ENCODE results near the gene FAM163B. TPM values are rescaled to one million over a fixed set of nuclear protein-coding genes. Genes with fewer than 3 reads are reported as not detected.

FAM163B gene
- polyA plus RNA-seq, 1 donor, result 0.09 TPM

DNA sequence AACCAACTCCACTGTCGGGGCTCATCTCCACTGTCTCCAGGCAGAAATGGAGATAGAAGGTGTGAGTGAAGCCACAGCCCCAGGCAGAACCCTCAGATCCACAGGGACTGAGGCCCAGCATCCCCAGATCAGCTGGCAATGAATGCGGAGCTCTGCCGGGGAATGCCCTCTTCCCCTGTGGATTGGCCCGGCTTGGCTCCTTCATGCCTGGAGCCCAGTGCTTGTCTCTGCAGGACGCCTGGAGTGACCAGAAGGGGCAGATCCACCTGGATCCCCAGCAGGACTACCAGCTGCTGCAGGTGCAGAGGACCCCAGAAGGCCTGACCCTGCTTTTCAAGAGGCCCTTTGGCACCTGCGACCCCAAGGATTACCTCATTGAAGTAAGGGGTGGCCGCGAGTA, 30.4 kb upstream of the FAM163B start:
- Histone ChIP-seq H3K36me3 (ENCODE audit: control insufficient read depth, insufficient read depth, low read length) (no peaks in the 10 kb centered on the region), H3K4me3 (ENCODE audit: low read length) (no peak overlapping the region), H3K9me3 (ENCODE audit: control insufficient read depth, low read depth, low read length) (no peaks in the 10 kb centered on the region), H3K27me3 (ENCODE audit: control insufficient read depth, insufficient read depth, low read length) (peaks cover 3% of the 10 kb centered on the region), H3K4me1 (ENCODE audit: control insufficient read depth, insufficient read depth, low read length) (no peaks in the 10 kb centered on the region), H3K27ac (ENCODE audit: low read length) (no peak overlapping the region)
- WGBS (ENCODE audit: insufficient coverage, low lambda C conversion rate), result no CpG with 5 or more reads among the region's 8 CpGs
- no peak for DNase-seq

DNA sequence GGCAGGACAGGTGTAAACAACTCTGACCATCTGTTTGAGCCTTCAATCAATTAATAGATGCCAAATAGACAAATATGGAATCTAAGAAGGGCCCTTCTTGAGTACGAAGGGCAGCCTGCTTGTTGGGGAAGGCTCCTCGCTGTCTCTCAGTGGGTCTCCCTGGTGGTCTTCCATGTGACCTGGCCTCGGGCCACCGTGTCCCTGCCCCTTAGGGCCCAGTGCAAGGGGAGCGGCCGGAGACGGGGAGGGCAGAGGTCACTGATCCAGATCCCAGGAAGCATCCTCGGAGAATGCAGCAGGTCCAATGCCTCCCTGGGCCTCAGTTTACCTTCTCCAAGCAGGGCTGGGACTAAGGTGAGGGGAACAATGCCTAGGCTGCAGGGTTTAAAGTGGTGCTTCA, 29.5 kb upstream of the FAM163B start:
- no peaks in the 10 kb centered on the region for H3K36me3 ChIP-seq (ENCODE audit: control insufficient read depth, insufficient read depth, low read length)
- no peak overlapping the region for H3K4me3 ChIP-seq (ENCODE audit: low read length)
- H3K4me1 ChIP-seq (ENCODE audit: control insufficient read depth, insufficient read depth, low read length), result no peaks in the 10 kb centered on the region
- H3K27me3 ChIP-seq (ENCODE audit: control insufficient read depth, insufficient read depth, low read length), result peaks cover 9% of the 10 kb centered on the region
- WGBS (ENCODE audit: insufficient coverage, low lambda C conversion rate), result no CpG with 5 or more reads among the region's 8 CpGs
- no peak overlapping the region for H3K27ac ChIP-seq (ENCODE audit: low read length)
- H3K9me3 ChIP-seq (ENCODE audit: control insufficient read depth, low read depth, low read length), result no peaks in the 10 kb centered on the region
- no peak for DNase-seq

DNA sequence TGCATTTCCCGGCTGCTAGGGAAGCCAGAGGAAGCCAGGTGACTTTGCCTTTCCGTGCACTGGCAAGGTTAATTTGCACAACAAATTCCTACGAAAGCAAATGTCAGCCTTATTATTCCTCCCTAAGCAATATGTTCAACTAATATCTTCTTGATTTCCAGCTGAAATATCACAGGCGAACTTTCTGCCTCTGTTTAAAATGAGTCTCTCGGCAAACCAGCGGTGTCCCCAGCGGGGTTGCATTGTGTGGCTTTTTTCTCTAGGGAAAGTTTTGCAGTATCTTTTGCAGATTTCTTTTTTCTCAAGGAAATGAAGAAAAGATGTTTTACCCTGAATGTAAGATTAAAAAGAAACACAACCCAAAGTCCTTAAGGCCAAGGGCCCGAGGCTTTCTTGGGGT, 28.9 kb upstream of the FAM163B start:
- 93% methylated on average over 3 of the region's 8 CpGs for WGBS (ENCODE audit: insufficient coverage, low lambda C conversion rate)
- no peak for DNase-seq
- Histone ChIP-seq H3K27me3 (ENCODE audit: control insufficient read depth, insufficient read depth, low read length) (peaks cover 9% of the 10 kb centered on the region), H3K27ac (ENCODE audit: low read length) (no peak overlapping the region), H3K36me3 (ENCODE audit: control insufficient read depth, insufficient read depth, low read length) (no peaks in the 10 kb centered on the region), H3K4me1 (ENCODE audit: control insufficient read depth, insufficient read depth, low read length) (no peaks in the 10 kb centered on the region), H3K4me3 (ENCODE audit: low read length) (no peak overlapping the region), H3K9me3 (ENCODE audit: control insufficient read depth, low read depth, low read length) (no peaks in the 10 kb centered on the region)

DNA sequence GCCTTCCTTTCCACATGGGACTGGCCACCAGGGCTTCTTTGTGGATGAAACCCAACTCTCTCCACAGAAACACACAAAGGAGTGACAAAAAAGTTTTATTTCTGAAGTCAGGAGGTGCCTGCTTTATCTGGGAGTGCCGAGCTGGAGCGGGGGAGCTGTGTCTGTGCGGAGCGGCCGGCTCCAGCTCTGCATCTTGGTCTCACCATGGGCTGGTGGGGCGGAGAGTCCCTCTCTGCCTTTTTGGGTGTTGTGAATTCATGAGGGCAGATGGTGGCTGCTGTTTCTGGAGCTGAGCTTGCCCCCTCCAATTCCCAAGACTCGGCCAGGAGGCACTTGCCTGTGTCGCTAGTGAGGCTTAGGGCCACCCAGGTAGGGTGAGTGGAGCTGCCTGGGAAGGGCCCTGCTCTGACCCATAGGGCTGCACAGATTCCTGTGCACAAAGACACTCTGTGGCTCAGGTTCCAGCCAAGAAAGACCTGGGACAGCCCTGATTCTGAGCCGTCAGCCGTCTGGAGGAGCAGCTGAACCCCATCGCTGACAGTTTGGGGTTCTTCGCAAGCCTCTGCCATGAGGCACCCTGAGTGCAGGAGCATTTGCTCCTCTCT, 28.4 kb upstream of the FAM163B start:
- no CpG with 5 or more reads among the region's 12 CpGs for WGBS (ENCODE audit: insufficient coverage, low lambda C conversion rate)
- no peaks in the 10 kb centered on the region for H3K36me3 ChIP-seq (ENCODE audit: control insufficient read depth, insufficient read depth, low read length)
- H3K27me3 ChIP-seq (ENCODE audit: control insufficient read depth, insufficient read depth, low read length), result peaks cover 9% of the 10 kb centered on the region
- H3K4me3 ChIP-seq (ENCODE audit: low read length), result no peak overlapping the region
- no peak overlapping the region for H3K27ac ChIP-seq (ENCODE audit: low read length)
- DNase-seq, result no peak
- no peaks in the 10 kb centered on the region for H3K4me1 ChIP-seq (ENCODE audit: control insufficient read depth, insufficient read depth, low read length)
- no peaks in the 10 kb centered on the region for H3K9me3 ChIP-seq (ENCODE audit: control insufficient read depth, low read depth, low read length)

DNA sequence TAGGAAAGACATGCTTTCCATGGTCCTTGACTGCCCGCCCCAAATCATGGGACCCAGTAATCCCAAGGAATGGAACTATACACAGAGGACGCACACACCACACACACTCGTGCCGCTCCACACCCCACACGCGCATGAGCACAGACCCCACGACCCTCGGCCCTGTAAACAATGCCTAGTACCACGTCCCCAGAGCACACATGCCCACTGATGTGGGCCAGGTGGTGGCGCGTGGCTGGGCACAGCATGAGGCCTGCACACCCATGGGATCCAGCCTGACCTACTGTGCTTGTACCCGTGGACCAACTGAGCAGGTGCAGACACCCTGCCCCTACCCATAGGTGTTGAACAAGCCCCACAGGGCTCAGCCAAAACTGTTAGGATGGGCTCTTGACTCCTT, 27.7 kb upstream of the FAM163B start:
- no peak for DNase-seq
- no peak overlapping the region for H3K4me3 ChIP-seq (ENCODE audit: low read length)
- H3K4me1 ChIP-seq (ENCODE audit: control insufficient read depth, insufficient read depth, low read length), result no peaks in the 10 kb centered on the region
- WGBS (ENCODE audit: insufficient coverage, low lambda C conversion rate), result no CpG with 5 or more reads among the region's 12 CpGs
- H3K27me3 ChIP-seq (ENCODE audit: control insufficient read depth, insufficient read depth, low read length), result peaks cover 9% of the 10 kb centered on the region
- H3K9me3 ChIP-seq (ENCODE audit: control insufficient read depth, low read depth, low read length), result no peaks in the 10 kb centered on the region
- H3K36me3 ChIP-seq (ENCODE audit: control insufficient read depth, insufficient read depth, low read length), result no peaks in the 10 kb centered on the region
- H3K27ac ChIP-seq (ENCODE audit: low read length), result no peak overlapping the region

DNA sequence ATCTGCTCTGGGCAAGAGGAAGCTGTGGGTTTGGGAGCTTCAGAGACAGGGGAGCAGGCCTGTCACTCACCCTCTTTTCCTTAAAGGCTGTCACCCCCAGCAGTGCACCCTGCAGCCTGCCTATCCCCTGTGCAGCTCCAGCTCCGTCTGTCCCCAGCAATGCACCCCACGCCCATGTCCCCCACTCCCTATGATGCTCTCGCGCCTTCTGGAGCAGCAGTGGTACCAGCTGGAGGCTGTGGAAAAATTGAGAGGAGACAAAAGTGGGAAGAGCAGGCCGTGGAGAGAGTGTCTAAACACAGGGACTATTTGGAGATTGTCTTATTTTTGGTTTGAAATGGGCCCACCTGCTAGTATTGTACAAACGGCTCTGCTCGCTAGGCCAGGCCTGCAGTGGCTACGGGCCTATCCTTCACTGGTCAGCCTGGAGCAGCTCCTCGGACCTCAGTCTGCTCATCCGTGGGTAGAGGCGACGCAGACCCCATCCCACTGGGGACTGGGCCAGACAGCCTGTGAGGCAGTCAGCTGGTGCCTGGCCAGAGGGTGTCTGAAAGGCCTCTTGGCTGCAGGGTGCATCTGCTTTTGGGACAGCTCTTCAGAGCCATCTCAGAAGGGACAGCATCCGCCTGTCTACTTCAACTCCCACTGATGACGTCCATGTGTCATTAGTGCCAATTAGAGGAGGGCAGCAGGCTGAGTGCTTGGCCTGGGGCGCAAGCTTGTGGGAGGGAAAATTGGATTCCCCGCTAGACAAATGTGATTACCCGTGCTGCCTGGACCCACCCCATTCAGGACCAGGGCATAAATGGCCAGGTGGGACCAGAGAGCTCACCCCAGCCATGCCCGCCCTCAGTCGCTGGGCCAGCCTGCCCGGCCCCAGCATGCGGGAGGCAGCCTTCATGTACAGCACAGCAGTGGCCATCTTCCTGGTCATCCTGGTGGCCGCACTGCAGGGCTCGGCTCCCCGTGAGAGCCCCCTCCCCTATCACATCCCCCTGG, 26.6 kb upstream of the FAM163B start, which contains the start of gene DBH:
DBH (plus strand) TSS at position 831 of the 999 bp plus-strand sequence; CDS start at position 840, 9 bp downstream.
- no peak for DNase-seq
- H3K9me3 ChIP-seq (ENCODE audit: control insufficient read depth, low read depth, low read length), result no peaks in the 10 kb centered on the region
- WGBS (ENCODE audit: insufficient coverage, low lambda C conversion rate), result no CpG with 5 or more reads among the region's 24 CpGs
- no peaks in the 10 kb centered on the region for H3K36me3 ChIP-seq (ENCODE audit: control insufficient read depth, insufficient read depth, low read length)
- H3K27me3 ChIP-seq (ENCODE audit: control insufficient read depth, insufficient read depth, low read length), result peaks cover 9% of the 10 kb centered on the region
- no peaks in the 10 kb centered on the region for H3K4me1 ChIP-seq (ENCODE audit: control insufficient read depth, insufficient read depth, low read length)
- no peak within 1 kb of the TSS for H3K4me3 ChIP-seq (ENCODE audit: low read length)
- no peak within 1 kb of the TSS for H3K27ac ChIP-seq (ENCODE audit: low read length)

DNA sequence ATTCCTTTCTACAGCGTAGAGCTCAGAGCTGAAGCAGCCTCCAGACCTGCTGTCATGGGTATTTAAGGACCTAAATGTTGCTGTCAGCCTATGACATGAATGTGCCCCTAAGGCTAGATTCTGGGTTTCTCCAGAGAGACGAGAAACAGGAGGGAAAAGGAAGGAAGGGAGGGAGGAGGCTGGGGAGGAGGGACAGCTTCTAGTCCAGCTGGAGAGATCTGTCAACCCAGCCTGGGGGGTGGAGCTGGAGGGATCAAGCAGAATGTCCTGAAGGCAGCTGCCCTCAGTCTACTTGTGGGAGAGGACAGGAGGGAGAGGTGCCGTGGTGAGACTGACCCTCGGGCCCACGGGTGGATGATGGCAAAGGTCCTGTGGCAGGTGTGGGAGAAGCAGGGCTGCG, 25.9 kb upstream of the FAM163B start:
- peaks cover 9% of the 10 kb centered on the region for H3K27me3 ChIP-seq (ENCODE audit: control insufficient read depth, insufficient read depth, low read length)
- no peak overlapping the region for H3K4me3 ChIP-seq (ENCODE audit: low read length)
- H3K36me3 ChIP-seq (ENCODE audit: control insufficient read depth, insufficient read depth, low read length), result no peaks in the 10 kb centered on the region
- H3K9me3 ChIP-seq (ENCODE audit: control insufficient read depth, low read depth, low read length), result no peaks in the 10 kb centered on the region
- H3K27ac ChIP-seq (ENCODE audit: low read length), result no peak overlapping the region
- WGBS (ENCODE audit: insufficient coverage, low lambda C conversion rate), result no CpG with 5 or more reads among the region's 6 CpGs
- H3K4me1 ChIP-seq (ENCODE audit: control insufficient read depth, insufficient read depth, low read length), result no peaks in the 10 kb centered on the region
- DNase-seq, result no peak

DNA sequence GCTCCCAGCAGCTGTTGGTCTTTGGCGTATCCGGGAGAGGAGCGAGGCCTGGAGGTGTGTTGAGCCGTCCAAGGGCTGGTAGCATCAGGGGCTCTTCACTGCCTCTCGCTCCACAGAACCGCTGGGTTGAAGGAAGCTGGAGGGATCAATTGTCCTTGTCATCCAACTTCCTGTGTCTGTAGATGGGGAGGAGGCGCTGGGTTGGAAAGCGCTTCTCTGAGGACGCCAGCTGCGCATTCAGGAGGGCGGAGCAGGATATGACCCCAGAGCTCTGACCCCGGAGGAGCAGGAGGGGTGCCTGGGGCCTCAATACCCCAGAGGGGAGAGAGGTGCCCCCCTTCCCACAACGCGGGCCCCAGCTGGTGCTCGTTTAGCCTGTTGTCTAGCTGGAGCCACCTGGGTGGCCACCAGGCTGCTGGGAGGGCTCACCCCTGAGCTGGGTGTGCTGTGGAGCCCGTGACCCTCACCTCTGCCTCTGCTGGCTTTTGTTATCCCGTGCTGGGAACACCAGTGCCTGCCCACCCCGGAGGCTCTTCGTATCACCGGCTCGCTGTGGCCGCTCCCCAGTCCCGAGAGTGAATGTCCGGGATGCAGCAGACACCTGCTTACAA, 25.0 kb upstream of the FAM163B start:
- no peaks in the 10 kb centered on the region for H3K9me3 ChIP-seq (ENCODE audit: control insufficient read depth, low read depth, low read length)
- DNase-seq, result peak; percentile 11 to 21
- no peak overlapping the region for H3K4me3 ChIP-seq (ENCODE audit: low read length)
- no peaks in the 10 kb centered on the region for H3K4me1 ChIP-seq (ENCODE audit: control insufficient read depth, insufficient read depth, low read length)
- no peak overlapping the region for H3K27ac ChIP-seq (ENCODE audit: low read length)
- H3K27me3 ChIP-seq (ENCODE audit: control insufficient read depth, insufficient read depth, low read length), result peaks cover 9% of the 10 kb centered on the region
- H3K36me3 ChIP-seq (ENCODE audit: control insufficient read depth, insufficient read depth, low read length), result no peaks in the 10 kb centered on the region
- no CpG with 5 or more reads among the region's 24 CpGs for WGBS (ENCODE audit: insufficient coverage, low lambda C conversion rate)

DNA sequence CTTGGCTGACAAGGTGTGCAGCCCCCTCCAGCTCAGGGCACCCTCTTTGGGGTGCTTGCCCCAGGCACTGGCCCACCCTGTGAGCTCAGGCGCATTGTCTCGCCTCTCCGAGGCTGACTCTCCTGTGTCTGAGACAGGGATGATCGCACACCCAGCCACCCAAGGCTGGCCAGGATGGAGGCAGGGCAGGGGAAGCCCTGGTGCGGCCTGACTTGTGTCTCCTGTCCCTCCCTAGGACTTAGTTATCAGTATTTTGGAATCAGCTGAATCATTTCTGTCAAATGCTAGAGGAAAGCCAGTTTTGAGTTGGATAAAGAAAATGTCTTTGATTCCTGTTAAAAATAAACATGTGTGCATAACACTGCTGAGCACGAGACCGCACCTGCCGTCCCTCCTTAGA, 24.5 kb upstream of the FAM163B start:
- no peak overlapping the region for H3K27ac ChIP-seq (ENCODE audit: low read length)
- H3K36me3 ChIP-seq (ENCODE audit: control insufficient read depth, insufficient read depth, low read length), result no peaks in the 10 kb centered on the region
- no CpG with 5 or more reads among the region's 8 CpGs for WGBS (ENCODE audit: insufficient coverage, low lambda C conversion rate)
- no peaks in the 10 kb centered on the region for H3K4me1 ChIP-seq (ENCODE audit: control insufficient read depth, insufficient read depth, low read length)
- H3K9me3 ChIP-seq (ENCODE audit: control insufficient read depth, low read depth, low read length), result no peaks in the 10 kb centered on the region
- DNase-seq, result no peak
- H3K27me3 ChIP-seq (ENCODE audit: control insufficient read depth, insufficient read depth, low read length), result peaks cover 9% of the 10 kb centered on the region
- H3K4me3 ChIP-seq (ENCODE audit: low read length), result no peak overlapping the region

DNA sequence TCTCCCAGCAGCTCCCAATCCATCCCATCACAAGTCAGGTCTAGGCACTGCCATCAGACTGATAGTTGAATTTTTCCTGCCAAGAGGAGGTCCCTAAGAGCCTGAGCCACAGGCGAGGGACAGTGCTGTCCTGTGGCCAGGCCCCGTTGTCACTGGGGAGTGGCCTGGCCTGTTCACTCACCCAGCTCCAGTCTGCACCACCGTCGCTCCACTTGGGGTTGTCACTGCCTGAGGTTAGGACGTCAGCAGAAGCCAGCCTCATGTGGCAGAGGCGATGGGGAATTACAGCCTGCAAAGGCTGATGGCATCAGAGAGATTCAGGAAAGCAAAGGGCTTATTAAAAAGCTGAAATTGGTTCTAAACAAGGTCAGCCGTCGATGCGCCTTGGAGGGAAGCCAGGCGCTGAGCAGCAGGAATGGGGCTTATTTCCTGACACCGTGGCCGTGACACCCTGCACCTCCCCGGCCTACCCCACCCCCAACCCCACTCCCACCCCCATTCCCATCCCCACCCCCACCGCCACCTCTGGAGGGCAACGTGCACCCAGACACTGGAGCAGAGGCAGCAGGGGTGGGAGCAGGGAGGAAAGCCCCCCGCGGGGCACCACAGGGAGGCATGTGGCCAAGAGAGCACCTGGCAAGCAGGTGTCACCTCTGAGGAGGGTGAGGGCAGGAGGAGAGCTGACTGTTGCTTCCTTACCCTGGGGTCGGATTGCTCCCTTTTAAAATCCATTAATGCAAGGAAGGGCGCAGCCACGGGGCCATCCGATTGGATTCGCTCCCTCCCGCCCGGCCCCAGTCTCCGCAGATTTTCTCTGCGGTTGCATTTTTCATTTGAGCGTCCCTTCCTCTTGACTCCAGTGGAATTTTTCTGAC, 23.9 kb upstream of the FAM163B start:
- peaks cover 9% of the 10 kb centered on the region for H3K27me3 ChIP-seq (ENCODE audit: control insufficient read depth, insufficient read depth, low read length)
- H3K4me1 ChIP-seq (ENCODE audit: control insufficient read depth, insufficient read depth, low read length), result no peaks in the 10 kb centered on the region
- DNase-seq, result no peak
- WGBS (ENCODE audit: insufficient coverage, low lambda C conversion rate), result 90% methylated on average over 2 of the region's 27 CpGs
- no peak overlapping the region for H3K27ac ChIP-seq (ENCODE audit: low read length)
- H3K36me3 ChIP-seq (ENCODE audit: control insufficient read depth, insufficient read depth, low read length), result no peaks in the 10 kb centered on the region
- H3K4me3 ChIP-seq (ENCODE audit: low read length), result no peak overlapping the region
- H3K9me3 ChIP-seq (ENCODE audit: control insufficient read depth, low read depth, low read length), result no peaks in the 10 kb centered on the region
